NT2/D1 (cell line): ENCODE measurements around the gene PIK3R1.

ENCODE experiments used
- DNase-seq: peaks from one replicate; pipeline ENCODE4 v3.0.0-alpha.2; 2011; ENCODE audit warnings: low read depth, low spot score
- H3K27me3 ChIP-seq: 2 replicates; pipeline ENCODE4 v1.6.0; 2011; ENCODE audit warnings: mild to moderate bottlenecking; ENCODE audit not compliant: insufficient read length, insufficient read depth
- H3K36me3 ChIP-seq: 2 replicates; pipeline ENCODE4 v1.6.1; 2011; ENCODE audit warnings: mild to moderate bottlenecking, low read length, mixed read lengths; ENCODE audit not compliant: insufficient read depth, insufficient read length
- H3K4me1 ChIP-seq: 2 replicates; pipeline ENCODE4 v1.5.1; 2011; ENCODE audit not compliant: insufficient read depth, insufficient read length
- H3K4me3 ChIP-seq: 2 replicates; pipeline ENCODE4 v1.5.1; 2011; ENCODE audit warnings: low read depth; ENCODE audit not compliant: insufficient read length
- H3K9ac ChIP-seq: 2 replicates; pipeline ENCODE4 v1.6.0; 2011; ENCODE audit warnings: low read depth; ENCODE audit not compliant: insufficient read length
- H3K9me3 ChIP-seq: 2 replicates; pipeline ENCODE4 v1.5.1; 2011; ENCODE audit warnings: mild to moderate bottlenecking, low read length; ENCODE audit not compliant: insufficient read depth
- SUZ12 ChIP-seq: IDR thresholded peaks from 2 replicates; pipeline ENCODE4 v1.6.1; 2011; ENCODE audit not compliant: insufficient read length, insufficient read depth; ENCODE audit errors: extremely low read depth
- YY1 ChIP-seq: IDR thresholded peaks from 2 replicates; pipeline ENCODE4 v1.6.1; 2011; ENCODE audit not compliant: insufficient read length, insufficient read depth
- ZNF274 ChIP-seq: IDR thresholded peaks from 2 replicates; pipeline ENCODE4 v1.6.1; 2011; ENCODE audit warnings: mild to moderate bottlenecking, low read depth, low read length

Gene PIK3R1

DNA sequence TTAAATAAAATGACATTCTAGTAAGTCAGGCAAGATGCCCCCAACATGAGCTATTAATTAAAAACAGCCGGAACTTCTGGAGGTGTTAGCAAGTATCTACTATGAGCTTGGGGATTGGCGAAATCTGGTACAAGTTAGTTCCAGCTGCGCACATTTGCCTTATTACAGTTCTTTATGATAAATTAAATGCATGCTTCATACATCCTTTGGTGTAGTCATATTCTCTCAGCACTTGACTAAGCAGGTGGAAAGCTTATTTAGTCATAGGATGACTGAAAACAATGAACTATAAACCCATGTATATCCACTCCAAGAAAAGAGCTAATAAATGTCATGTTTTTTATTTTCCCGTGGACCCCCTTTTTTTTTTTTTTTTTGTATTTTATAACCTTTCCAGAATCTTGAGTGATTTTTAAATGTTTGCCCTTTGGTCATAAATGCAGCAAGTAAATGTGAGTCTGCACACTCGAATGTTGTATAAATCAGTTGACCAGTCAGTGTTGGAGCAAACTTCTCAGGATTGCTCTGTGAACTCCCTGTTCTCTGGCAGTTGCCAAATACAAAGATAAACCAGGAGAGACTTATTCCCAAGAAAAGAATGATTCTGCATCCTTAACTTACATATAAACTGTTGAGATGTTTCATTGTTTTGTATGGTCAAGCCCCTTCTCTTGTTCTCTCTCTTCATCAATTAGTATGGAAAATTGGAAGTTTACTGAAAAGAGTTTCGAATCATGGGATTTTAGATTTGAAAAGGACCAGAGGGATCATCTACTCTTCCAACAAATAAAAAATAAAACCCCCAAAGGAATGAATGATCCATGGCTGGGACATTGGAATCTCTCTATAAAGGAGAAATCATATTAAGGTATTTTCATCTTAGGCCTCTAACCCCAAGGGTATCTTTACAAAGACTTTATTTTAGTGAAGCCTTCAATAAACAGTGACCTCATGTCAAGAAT is 38.3 kb downstream of the PIK3R1 start:
- no peaks in the 10 kb centered on the region for H3K4me1 ChIP-seq
- TF ChIP-seq SUZ12 (no peak), ZNF274 (no peak), YY1 (no peak)

DNA sequence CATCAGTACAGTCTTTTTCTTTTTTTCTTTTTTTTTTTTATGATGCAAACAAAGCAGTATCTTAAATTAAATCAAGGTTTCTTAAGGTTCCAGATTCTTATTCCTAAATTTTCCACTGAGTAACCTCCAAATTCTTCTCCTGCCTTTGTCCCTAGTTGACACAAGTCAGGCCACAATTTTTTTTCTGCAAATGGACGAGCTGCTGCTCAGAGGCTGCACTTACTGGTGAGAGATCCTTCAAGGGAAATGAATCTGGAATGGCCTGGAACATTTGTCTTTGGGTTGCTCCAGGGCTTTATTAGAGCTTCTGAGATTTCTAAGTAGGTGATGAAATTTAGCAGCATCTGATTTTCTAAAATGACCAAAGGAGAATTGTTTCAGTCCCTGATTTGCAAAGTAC is 39.3 kb downstream of the PIK3R1 start:
- Histone ChIP-seq H3K27me3 (no peaks in the 10 kb centered on the region), H3K9me3 (no peaks in the 10 kb centered on the region), H3K36me3 (no peaks in the 10 kb centered on the region), H3K4me1 (no peaks in the 10 kb centered on the region), H3K4me3 (no peak overlapping the region), H3K9ac (no peak overlapping the region)
- no peak for DNase-seq
- TF ChIP-seq ZNF274 (no peak), SUZ12 (no peak), YY1 (no peak)

More for the DNA sequence above, 38.3 kb downstream of the PIK3R1 start:
- no peak for DNase-seq
- Histone ChIP-seq H3K4me3 (no peak overlapping the region), H3K9me3 (no peaks in the 10 kb centered on the region), H3K9ac (no peak overlapping the region), H3K27me3 (no peaks in the 10 kb centered on the region), H3K36me3 (no peaks in the 10 kb centered on the region)

DNA sequence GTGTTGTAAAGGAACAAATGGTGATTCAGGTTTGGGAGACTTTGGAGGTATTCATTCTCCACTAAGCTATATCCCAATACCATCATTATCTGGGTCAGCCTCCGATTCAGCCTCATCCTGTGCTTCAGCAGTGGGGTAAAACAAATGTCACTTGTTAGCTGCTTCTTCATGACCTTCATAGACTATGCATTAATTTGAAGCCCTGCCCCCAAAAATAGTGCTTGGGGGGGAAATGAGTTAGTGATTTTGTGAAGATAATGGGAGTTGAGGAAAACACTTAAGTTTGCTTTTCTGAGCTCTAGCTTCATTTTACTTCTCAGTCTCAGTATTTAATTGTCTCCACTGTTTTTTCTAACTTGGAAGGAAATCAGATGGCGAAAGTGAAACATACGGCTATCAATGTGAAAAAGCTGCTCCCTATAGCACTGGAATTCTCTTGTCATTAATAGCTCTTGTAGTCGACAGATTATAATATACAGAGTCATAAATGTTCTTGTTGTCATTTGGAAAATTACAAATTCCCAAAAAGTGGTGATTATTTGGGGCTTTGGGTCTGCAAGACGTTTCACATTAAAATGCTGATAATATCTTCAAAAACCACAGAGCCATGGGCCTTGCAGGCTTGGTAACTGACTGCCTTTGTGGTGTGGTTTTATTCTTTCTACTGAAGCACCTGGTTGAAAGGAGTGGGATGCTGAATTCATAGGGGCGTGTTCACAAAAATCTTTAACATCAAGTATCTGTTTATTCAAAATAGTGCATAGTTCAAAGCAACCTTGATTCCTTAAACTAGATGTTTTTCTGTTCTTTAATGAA is 40.0 kb downstream of the PIK3R1 start:
- TF ChIP-seq YY1 (no peak), ZNF274 (no peak), SUZ12 (no peak)
- no peaks in the 10 kb centered on the region for H3K9me3 ChIP-seq
- H3K4me1 ChIP-seq = no peaks in the 10 kb centered on the region
- H3K4me3 ChIP-seq = no peak overlapping the region
- H3K36me3 ChIP-seq = no peaks in the 10 kb centered on the region
- no peak for DNase-seq
- no peaks in the 10 kb centered on the region for H3K27me3 ChIP-seq
- no peak overlapping the region for H3K9ac ChIP-seq

DNA sequence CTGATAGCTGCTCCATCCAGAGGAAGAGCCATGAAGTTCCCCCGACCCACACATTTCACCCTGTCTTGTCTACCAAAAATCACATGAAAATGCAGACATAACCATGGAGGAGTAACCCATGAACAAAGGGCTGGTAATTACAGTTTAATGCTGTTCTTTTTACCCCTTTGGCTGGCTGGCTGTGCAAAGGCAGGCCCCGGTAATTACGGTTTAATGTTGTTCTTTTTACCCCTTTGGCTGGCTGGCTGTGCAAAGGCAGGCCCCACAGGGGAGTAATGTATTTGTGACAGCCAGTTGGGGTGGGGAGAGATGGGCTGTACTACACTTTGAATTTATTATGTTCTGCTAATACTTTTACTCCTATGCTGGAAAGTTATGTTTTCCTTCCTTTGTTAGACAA is 41.7 kb downstream of the PIK3R1 start:
- H3K4me3 ChIP-seq = no peak overlapping the region
- no peaks in the 10 kb centered on the region; the same call in 1 of the 2 replicates for H3K9me3 ChIP-seq
- no peaks in the 10 kb centered on the region for H3K4me1 ChIP-seq
- H3K36me3 ChIP-seq = no peaks in the 10 kb centered on the region
- no peak overlapping the region for H3K9ac ChIP-seq
- H3K27me3 ChIP-seq = no peaks in the 10 kb centered on the region
- no peak for DNase-seq
- TF ChIP-seq ZNF274 (no peak), YY1 (no peak), SUZ12 (no peak)

DNA sequence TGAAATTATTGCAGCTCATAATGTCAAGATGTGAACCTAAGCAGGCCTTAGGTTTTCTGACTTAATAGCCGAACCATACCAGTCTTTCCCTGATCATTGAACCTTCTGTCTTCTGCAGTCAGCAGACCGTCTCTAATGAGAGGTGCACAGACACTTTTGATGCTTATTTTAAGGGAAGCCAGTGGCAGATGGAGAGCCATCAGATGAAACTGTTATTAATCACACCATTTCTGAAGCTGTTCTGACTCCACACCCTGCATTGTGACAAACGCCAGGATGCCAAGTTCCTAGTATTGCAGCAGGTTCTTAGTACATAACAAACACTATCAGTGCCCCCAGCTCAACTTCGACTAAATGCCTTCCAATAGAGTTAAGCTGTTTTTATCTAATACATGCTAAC is 43.0 kb downstream of the PIK3R1 start:
- Histone ChIP-seq H3K9me3 (peaks cover 5% of the 10 kb centered on the region), H3K4me1 (no peaks in the 10 kb centered on the region)
- DNase-seq = no peak

DNA sequence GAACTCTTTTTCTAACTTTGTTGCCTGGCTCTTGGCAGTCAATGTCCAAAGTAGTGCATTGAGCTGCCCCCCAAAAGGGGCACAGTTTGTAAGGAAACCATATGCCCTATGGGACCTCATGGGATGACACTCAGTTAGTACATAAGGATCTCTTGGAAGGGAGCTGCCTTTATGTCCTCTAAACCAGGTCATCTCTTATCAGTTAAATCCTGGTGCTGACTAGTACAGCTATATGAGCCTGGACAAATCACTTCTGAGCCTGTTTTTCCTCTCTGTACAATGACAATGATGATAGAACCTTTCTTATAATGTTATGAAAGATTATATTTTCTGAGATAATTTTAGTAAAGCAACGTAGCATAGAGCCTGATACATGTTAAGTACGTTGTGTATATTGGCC is 44.1 kb downstream of the PIK3R1 start:
- H3K9me3 ChIP-seq = peaks cover 5% of the 10 kb centered on the region
- no peak overlapping the region for H3K9ac ChIP-seq
- no peak overlapping the region for H3K4me3 ChIP-seq
- no peaks in the 10 kb centered on the region for H3K4me1 ChIP-seq
- H3K36me3 ChIP-seq = no peaks in the 10 kb centered on the region
- TF ChIP-seq SUZ12 (no peak), YY1 (no peak), ZNF274 (no peak)
- no peaks in the 10 kb centered on the region for H3K27me3 ChIP-seq
- no peak for DNase-seq

More for the DNA sequence above, 43.0 kb downstream of the PIK3R1 start:
- TF ChIP-seq YY1 (no peak), ZNF274 (no peak), SUZ12 (no peak)
- Histone ChIP-seq H3K4me3 (no peak overlapping the region), H3K9ac (no peak overlapping the region), H3K27me3 (no peaks in the 10 kb centered on the region), H3K36me3 (no peaks in the 10 kb centered on the region)

DNA sequence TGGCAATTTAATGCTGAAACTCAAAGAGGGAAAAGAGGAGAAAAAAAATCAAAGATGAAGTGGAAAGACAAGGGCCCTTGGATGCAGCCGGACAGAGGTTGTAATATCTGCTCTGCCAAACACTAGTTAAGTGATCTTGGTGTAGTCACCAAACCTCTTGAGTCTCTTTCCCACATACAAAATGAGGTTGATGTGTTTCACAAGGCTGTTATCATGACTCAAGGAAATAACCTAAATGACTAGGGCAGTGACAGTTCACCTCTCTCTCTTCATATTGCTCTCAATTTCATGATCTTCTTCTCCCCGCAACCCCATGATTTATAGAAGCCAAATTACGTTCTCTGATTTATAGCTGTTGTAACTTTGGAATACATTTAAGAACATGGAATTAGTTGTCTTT is 44.9 kb downstream of the PIK3R1 start:
- no peak overlapping the region for H3K4me3 ChIP-seq
- H3K9me3 ChIP-seq = peaks cover 5% of the 10 kb centered on the region
- H3K36me3 ChIP-seq = no peaks in the 10 kb centered on the region
- TF ChIP-seq SUZ12 (no peak), YY1 (no peak), ZNF274 (no peak)
- no peaks in the 10 kb centered on the region for H3K27me3 ChIP-seq
- no peak for DNase-seq
- no peaks in the 10 kb centered on the region for H3K4me1 ChIP-seq
- H3K9ac ChIP-seq = no peak overlapping the region
